Ectodermal cell (in vitro differentiated cells): ENCODE measurements around the gene ABCC9.
"Not testable (repeated sequence)": the region's sequence is repeated elsewhere in the genome, so short reads cannot be mapped to it uniquely, and the experiment has no call there.

ENCODE experiments used
- H3K27ac ChIP-seq: 2 replicates; pipeline ENCODE4 v1.7.0; 2013; ENCODE audit warnings: mild to moderate bottlenecking, low read depth, low read length; ENCODE audit not compliant: insufficient read depth, poor library complexity, severe bottlenecking
- H3K27me3 ChIP-seq: 2 replicates; pipeline ENCODE4 v1.7.0; 2013; ENCODE audit warnings: mild to moderate bottlenecking, low read length; ENCODE audit not compliant: insufficient read depth, control insufficient read depth, poor library complexity, severe bottlenecking
- H3K36me3 ChIP-seq: one replicate; pipeline ENCODE4 v1.7.0; 2013; ENCODE audit warnings: low read length; ENCODE audit not compliant: control insufficient read depth, insufficient read depth
- H3K4me1 ChIP-seq: one replicate; pipeline ENCODE4 v1.7.0; 2013; ENCODE audit warnings: low read length; ENCODE audit not compliant: control insufficient read depth, insufficient read depth
- H3K4me3 ChIP-seq: 2 replicates; pipeline ENCODE4 v1.7.0; 2013; ENCODE audit warnings: low read depth, low read length, control low read depth; ENCODE audit not compliant: insufficient read depth
- H3K9me3 ChIP-seq: 2 replicates; pipeline ENCODE4 v1.7.0; 2013; ENCODE audit warnings: mild to moderate bottlenecking, low read length, moderate library complexity; ENCODE audit not compliant: control insufficient read depth
- WGBS, 2 experiments: methylation state at CpG; one replicate each; pipeline ENCODE4 v1.1.7; 2013; ENCODE audit warnings: missing lambda C conversion rate in 2 of 2; 5-methylcytosine and 5-hydroxymethylcytosine counted together

Gene ABCC9

DNA sequence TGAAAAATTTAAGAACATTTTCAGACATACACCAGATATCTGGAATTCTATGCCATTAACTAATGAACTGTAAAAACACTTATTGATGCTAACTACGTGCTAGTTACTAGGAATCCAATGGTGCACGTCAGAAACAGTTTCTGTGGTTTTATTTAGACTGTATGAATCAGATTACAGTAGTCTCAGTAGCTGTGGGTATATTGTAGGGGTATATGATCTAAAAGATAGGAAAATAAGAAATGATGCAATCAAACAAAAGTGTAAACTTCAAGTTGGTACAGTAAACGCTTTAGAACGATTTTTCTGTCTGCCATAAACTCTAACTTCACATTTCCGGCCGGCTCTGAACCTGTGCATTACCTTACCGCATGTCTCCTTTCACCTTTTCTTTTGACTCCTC lies 2.3 kb downstream of the ABCC9 start:
- no peak overlapping the region for H3K27ac ChIP-seq
- no peaks in the 10 kb centered on the region for H3K9me3 ChIP-seq
- 95 to 97% methylated on average over 7 of the region's 7 CpGs for WGBS, 2 experiments
- H3K4me3 ChIP-seq, result no peak overlapping the region
- no peaks in the 10 kb centered on the region for H3K4me1 ChIP-seq
- no peaks in the 10 kb centered on the region for H3K36me3 ChIP-seq
- H3K27me3 ChIP-seq, result peaks cover 44% of the 10 kb centered on the region

DNA sequence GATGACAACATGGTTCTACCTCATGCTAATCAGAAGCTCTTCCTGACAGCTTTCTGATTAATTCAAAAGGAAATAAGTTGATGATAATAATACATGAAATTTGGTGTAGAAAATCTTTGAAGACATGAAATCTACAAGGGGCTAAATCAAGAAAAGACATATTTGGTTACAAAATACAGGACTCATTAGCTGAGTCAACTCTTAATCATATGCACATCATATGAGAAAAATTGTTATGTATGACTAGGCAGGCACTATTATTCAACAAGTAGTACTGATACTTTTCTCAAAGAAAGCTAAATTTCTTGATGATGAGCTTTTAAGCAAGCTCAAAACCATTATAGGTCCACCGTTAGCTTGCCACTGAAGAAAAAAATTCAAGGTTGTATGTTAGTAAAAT lies 7.1 kb downstream of the ABCC9 start:
- Histone ChIP-seq H3K27ac (no peak overlapping the region), H3K27me3 (peaks cover 7% of the 10 kb centered on the region), H3K4me1 (no peaks in the 10 kb centered on the region), H3K9me3 (no peaks in the 10 kb centered on the region), H3K4me3 (no peak overlapping the region), H3K36me3 (no peaks in the 10 kb centered on the region)
- WGBS, 2 experiments, result 85 to 91% methylated on average over 1 of the region's 1 CpG

GRCh38 chr12:21933656-21934055 lies 7.6 kb downstream of the ABCC9 start:
- Histone ChIP-seq H3K4me1 (no peaks in the 10 kb centered on the region), H3K36me3 (no peaks in the 10 kb centered on the region), H3K27ac (no peak overlapping the region), H3K27me3 (peaks cover 2% of the 10 kb centered on the region), H3K4me3 (no peak overlapping the region), H3K9me3 (no peaks in the 10 kb centered on the region)
- WGBS, 2 experiments, result 95 to 100% methylated on average over 3 of the region's 4 CpGs

DNA sequence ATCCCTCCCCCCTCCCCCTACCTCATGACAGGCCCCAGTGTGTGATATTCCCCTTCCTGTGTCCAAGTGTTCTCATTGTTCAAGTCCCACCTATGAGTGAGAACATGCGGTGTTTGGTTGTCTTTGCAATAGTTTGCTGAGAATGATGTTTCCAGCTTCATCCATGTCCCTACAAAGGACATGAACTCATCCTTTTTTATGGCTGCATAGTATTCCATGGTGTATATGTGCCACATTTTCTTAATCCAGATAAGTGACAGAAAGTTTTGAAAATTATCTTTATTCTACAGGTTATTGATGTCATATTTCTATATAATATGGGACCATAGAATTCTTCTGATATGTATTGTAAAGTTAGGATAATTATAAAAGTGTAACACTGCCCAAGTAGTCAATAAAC lies 11.3 kb downstream of the ABCC9 start:
- not testable (repeated sequence) for H3K4me1 ChIP-seq, H3K36me3 ChIP-seq, H3K4me3 ChIP-seq, H3K9me3 ChIP-seq, H3K27ac ChIP-seq, H3K27me3 ChIP-seq
- WGBS, 2 experiments, result 94% methylated on average over 1 of the region's 1 CpG; no CpG with 5 or more reads in 1 of the 2 experiments

DNA sequence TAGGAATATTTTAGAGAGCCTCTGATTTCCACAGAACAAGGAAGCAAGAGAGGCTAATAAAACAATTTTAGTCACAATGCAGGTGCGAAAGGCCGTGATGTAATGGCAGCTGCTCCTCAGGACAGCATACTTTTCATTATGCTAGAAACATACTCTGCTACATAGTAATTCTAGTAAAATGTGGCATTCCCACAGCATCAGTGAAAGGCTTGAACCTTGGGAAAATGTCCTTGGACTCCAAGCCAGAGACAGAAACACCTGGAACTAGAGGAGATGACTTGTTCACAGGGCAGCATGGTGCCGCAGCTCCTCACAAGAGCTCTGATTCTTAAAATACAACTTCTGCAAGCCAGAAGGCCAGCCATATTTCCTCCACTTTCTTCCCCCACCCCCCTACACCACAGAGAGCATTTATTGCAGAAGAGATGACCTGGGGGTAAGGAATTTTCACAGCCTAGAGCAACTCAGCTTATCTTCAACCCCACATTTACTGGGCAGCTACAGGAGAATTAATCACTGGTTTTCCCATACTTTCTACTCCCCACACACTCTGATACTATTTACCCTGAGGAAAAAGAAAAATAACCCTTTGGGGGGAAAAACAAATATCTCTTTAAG lies 15.8 kb downstream of the ABCC9 start:
- no peak overlapping the region for H3K27ac ChIP-seq
- no peaks in the 10 kb centered on the region for H3K9me3 ChIP-seq
- H3K36me3 ChIP-seq, result no peaks in the 10 kb centered on the region
- whole genome bisulfite sequencing, 2 experiments, result 97 to 100% methylated on average over 3 of the region's 3 CpGs
- no peaks in the 10 kb centered on the region for H3K27me3 ChIP-seq
- no peaks in the 10 kb centered on the region for H3K4me1 ChIP-seq
- H3K4me3 ChIP-seq, result no peak overlapping the region

DNA sequence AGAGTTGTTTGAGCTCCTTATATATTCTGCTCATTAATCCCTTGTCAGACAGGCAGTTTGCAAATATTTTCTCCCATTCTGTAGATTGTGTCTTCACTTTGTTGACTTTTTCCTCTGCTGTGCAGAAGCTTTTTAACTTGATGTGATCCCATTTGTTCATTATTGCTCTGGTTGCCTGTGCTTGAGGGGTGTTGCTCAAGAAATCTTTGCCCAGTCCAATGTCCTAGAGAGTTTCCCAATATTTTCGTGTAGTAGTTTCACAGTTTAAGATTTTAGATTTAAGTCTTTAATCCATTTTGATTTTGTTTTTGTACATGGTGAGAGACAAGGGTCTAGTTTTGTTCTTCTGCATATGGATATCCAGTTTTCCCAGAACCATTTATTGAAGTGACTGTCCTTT lies 19.8 kb downstream of the ABCC9 start:
- Histone ChIP-seq H3K27me3 (no peaks in the 10 kb centered on the region), H3K36me3 (no peaks in the 10 kb centered on the region), H3K4me1 (no peaks in the 10 kb centered on the region), H3K27ac (no peak overlapping the region), H3K4me3 (no peak overlapping the region), H3K9me3 (no peaks in the 10 kb centered on the region)
- 89 to 96% methylated on average over 1 of the region's 1 CpG for WGBS, 2 experiments

DNA sequence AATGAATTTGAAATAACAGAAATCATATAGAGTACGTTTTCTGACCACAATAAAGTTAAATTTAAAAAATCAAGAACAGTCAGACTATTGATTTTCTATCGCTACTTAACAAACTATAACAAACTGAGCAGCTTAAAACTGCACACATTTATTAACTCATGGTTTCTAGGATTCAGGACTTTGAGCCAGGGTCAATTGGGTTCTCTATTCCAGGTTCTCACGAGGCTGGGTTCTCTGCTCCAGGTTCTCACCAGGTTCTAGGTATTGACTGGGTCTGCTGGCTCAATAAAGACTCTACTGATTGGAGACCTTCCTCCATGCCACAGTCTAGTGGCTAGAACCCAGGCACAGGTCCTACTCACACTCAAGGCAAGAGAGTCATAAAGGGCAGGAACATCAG lies 22.8 kb downstream of the ABCC9 start:
- no peak overlapping the region for H3K27ac ChIP-seq
- no peaks in the 10 kb centered on the region for H3K4me1 ChIP-seq
- 88 to 93% methylated on average over 3 of the region's 3 CpGs for WGBS, 2 experiments
- no peaks in the 10 kb centered on the region for H3K27me3 ChIP-seq
- H3K36me3 ChIP-seq, result no peaks in the 10 kb centered on the region
- no peaks in the 10 kb centered on the region for H3K9me3 ChIP-seq
- H3K4me3 ChIP-seq, result no peak overlapping the region

- Histone ChIP-seq H3K27ac (no peak overlapping the region), H3K4me1 (peaks cover 4% of the 10 kb centered on the region), H3K4me3 (no peak overlapping the region), H3K27me3 (no peaks in the 10 kb centered on the region), H3K36me3 (no peaks in the 10 kb centered on the region), H3K9me3 (no peaks in the 10 kb centered on the region)
- 92% methylated on average over 1 of the region's 1 CpG; no CpG with 5 or more reads in 1 of the 2 experiments for WGBS, 2 experiments
Observed at GRCh38 chr12:21913823-21914222, 27.4 kb downstream of the ABCC9 start.

- 94% methylated on average over 2 of the region's 3 CpGs; no CpG with 5 or more reads in 1 of the 2 experiments for WGBS, 2 experiments
Observed at GRCh38 chr12:21912318-21912717, 28.9 kb downstream of the ABCC9 start.

GRCh38 chr12:21911832-21912231 lies 29.4 kb downstream of the ABCC9 start:
- no peak overlapping the region for H3K4me3 ChIP-seq
- no peak overlapping the region for H3K27ac ChIP-seq
- no peaks in the 10 kb centered on the region for H3K9me3 ChIP-seq
- H3K4me1 ChIP-seq, result peaks cover 4% of the 10 kb centered on the region
- 88 to 89% methylated on average over 2 to 4 of the region's 4 CpGs for WGBS, 2 experiments
- H3K36me3 ChIP-seq, result no peaks in the 10 kb centered on the region
- H3K27me3 ChIP-seq, result no peaks in the 10 kb centered on the region

More at GRCh38 chr12:21912318-21912717, 28.9 kb downstream of the ABCC9 start:
- no peak overlapping the region for H3K27ac ChIP-seq
- H3K4me3 ChIP-seq, result no peak overlapping the region
- H3K36me3 ChIP-seq, result no peaks in the 10 kb centered on the region
- H3K9me3 ChIP-seq, result no peaks in the 10 kb centered on the region
- H3K4me1 ChIP-seq, result peaks cover 4% of the 10 kb centered on the region
- no peaks in the 10 kb centered on the region for H3K27me3 ChIP-seq

- no peak overlapping the region for H3K4me3 ChIP-seq
Observed at GRCh38 chr12:21910657-21911056, 30.6 kb downstream of the ABCC9 start.

More at GRCh38 chr12:21910657-21911056, 30.6 kb downstream of the ABCC9 start:
- no peaks in the 10 kb centered on the region for H3K27me3 ChIP-seq
- no peaks in the 10 kb centered on the region for H3K36me3 ChIP-seq
- no peaks in the 10 kb centered on the region for H3K9me3 ChIP-seq
- no peak overlapping the region for H3K27ac ChIP-seq
- peaks cover 4% of the 10 kb centered on the region for H3K4me1 ChIP-seq
- 22 to 31% methylated on average over 4 of the region's 6 CpGs for WGBS, 2 experiments
